NT2/D1 (cell line): ENCODE measurements around the gene CYB5R2.

ENCODE experiments used
- YY1 ChIP-seq: IDR thresholded peaks from 2 replicates; pipeline ENCODE4 v1.6.1; 2011; ENCODE audit not compliant: insufficient read length, insufficient read depth
- ZNF274 ChIP-seq: IDR thresholded peaks from 2 replicates; pipeline ENCODE4 v1.6.1; 2011; ENCODE audit warnings: mild to moderate bottlenecking, low read depth, low read length

GRCh38 chr11:7645206-7645605 is 28.1 kb downstream of the CYB5R2 start:
- TF ChIP-seq YY1 (no peak), ZNF274 (no peak)
